ENCODE results near the gene CGB2.

GRCh38 chr19:48993175-48994034 is 38.3 kb upstream of the CGB2 start, which contains the start of the genes GYS1 and RUVBL2:
- TF ChIP-seq EP300 (IDR thresholded peaks at IDR 0.05), result no peak
- TF ChIP-seq CTCF (IDR thresholded peaks at IDR 0.05), result peak; percentile 86 to 99 (median 98)

All from esophagus muscularis mucosa (tissue), 3 donors.